HepG2 (cell line): ENCODE data around the gene HOXD9. TPM values are rescaled to one million over a fixed set of nuclear protein-coding genes. Genes with fewer than 3 reads are reported as not detected.

Experiments
- DNMT3B ChIP-seq: conservative IDR thresholded peaks from 2 replicates; pipeline ENCODE4 v1.6.1; 2016; ENCODE audit warnings: missing biosample characterization, control low read depth
- FIP1L1 ChIP-seq: fragments of 200-400 bp; formaldehyde crosslinking; IDR thresholded peaks from 2 replicates; pipeline ENCODE4 v1.6.1; 2018; ENCODE audit warnings: low read depth, mild to moderate bottlenecking, low read length, moderate library complexity, borderline replicate concordance; ENCODE audit not compliant: insufficient read depth
- GABPB1 ChIP-seq: IDR thresholded peaks from 2 replicates; pipeline ENCODE4 v1.6.1; 2016; ENCODE audit warnings: mild to moderate bottlenecking, missing genetic modification reagents, moderate library complexity, missing compliant biosample characterization
- RXRA ChIP-seq: sonication (generic); formaldehyde crosslinking; IDR thresholded peaks from 2 replicates; pipeline ENCODE4 v1.5.1; 2020; ENCODE audit warnings: missing genetic modification reagents
- SRY ChIP-seq: sonication (generic); formaldehyde crosslinking; IDR thresholded peaks from 2 replicates; pipeline ENCODE4 v1.8.0; 2022; ENCODE audit warnings: mild to moderate bottlenecking, missing genetic modification reagents
- TBP ChIP-seq: sonication (generic); formaldehyde crosslinking; IDR thresholded peaks from 2 replicates; pipeline ENCODE4 v1.5.0; 2020; ENCODE audit warnings: missing genetic modification reagents
- THAP8 ChIP-seq: sonication (generic); formaldehyde crosslinking; IDR thresholded peaks from 2 replicates; pipeline ENCODE4 v1.5.1; 2020; ENCODE audit warnings: missing genetic modification reagents, mild to moderate bottlenecking, borderline replicate concordance
- ZNF280D ChIP-seq: sonication (generic); formaldehyde crosslinking; IDR thresholded peaks from 2 replicates; pipeline ENCODE4 v1.5.1; 2020; ENCODE audit warnings: mild to moderate bottlenecking, missing genetic modification reagents
- ZNF687 ChIP-seq: sonication (generic); formaldehyde crosslinking; IDR thresholded peaks from 2 replicates; pipeline ENCODE4 v1.5.1; 2020; ENCODE audit warnings: mild to moderate bottlenecking, missing genetic modification reagents, moderate library complexity
- ZNF781 ChIP-seq: sonication (generic); formaldehyde crosslinking; IDR thresholded peaks from 2 replicates; pipeline ENCODE4 v1.5.1; 2020; ENCODE audit warnings: borderline replicate concordance, mild to moderate bottlenecking, missing genetic modification reagents; ENCODE audit errors: not compliant biosample characterization
- polyA plus RNA-seq, 8 experiments: library from polyadenylated mRNA; depleted of rRNA in 3 of 8; stranded (reverse) in 7 of 8; unstranded in 1 of 8; fragments of >200 nt; fragmentation: Illumina TruSeq in 4 of 8; extraction: Trizol in 4 of 8; gene quantifications; 2 replicates each; pipeline versions ENCODE4 v1.2.1 to v1.2.3, GENCODE V29; 2011 to 2016; ENCODE audit warnings: low read depth in 4 of 8, missing spikeins in 1 of 8, mixed read lengths in 1 of 8; ENCODE audit not compliant: insufficient read depth in 1 of 8
- total RNA-seq, 5 experiments: library from RNA; depleted of rRNA; stranded (reverse); fragments of >200 nt; fragmentation: Illumina TruSeq; extraction: Trizol; gene quantifications; 2 replicates each; pipeline ENCODE4 v1.2.3, GENCODE V29; 2016; ENCODE audit warnings: low read depth in 1 of 5
- TF ChIP-seq, protein P1 (sequence below): sonication (generic); formaldehyde crosslinking; IDR thresholded peaks from 2 replicates; pipeline ENCODE4 v1.8.1; 2023; ENCODE audit warnings: mild to moderate bottlenecking, missing genetic modification reagents
- TF ChIP-seq, protein P2 (sequence below): sonication (generic); formaldehyde crosslinking; IDR thresholded peaks from 2 replicates; pipeline ENCODE4 v1.4.0; 2020; ENCODE audit warnings: missing genetic modification reagents
- TF ChIP-seq, protein P3 (sequence below): sonication (generic); formaldehyde crosslinking; IDR thresholded peaks from 2 replicates; pipeline ENCODE4 v1.4.0; 2020; ENCODE audit warnings: missing genetic modification reagents

The HOXD9 gene
- total and polyA plus RNA-seq, 2 of the 13 experiments (the other 11 are each of a cell fraction or from before 2014, with no cell fraction given), result not detected

- TF ChIP-seq, protein P1, sequence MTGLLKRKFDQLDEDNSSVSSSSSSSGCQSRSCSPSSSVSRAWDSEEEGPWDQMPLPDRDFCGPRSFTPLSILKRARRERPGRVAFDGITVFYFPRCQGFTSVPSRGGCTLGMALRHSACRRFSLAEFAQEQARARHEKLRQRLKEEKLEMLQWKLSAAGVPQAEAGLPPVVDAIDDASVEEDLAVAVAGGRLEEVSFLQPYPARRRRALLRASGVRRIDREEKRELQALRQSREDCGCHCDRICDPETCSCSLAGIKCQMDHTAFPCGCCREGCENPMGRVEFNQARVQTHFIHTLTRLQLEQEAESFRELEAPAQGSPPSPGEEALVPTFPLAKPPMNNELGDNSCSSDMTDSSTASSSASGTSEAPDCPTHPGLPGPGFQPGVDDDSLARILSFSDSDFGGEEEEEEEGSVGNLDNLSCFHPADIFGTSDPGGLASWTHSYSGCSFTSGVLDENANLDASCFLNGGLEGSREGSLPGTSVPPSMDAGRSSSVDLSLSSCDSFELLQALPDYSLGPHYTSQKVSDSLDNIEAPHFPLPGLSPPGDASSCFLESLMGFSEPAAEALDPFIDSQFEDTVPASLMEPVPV (CRISPR knock-in tag), result 0 out of 2 replicates have a peak, but pooled peaks have one; percentile 60
- TF ChIP-seq ZNF687 (CRISPR knock-in tag) (peak; percentile 71), RXRA (CRISPR knock-in tag) (0 out of 2 replicates have a peak, but pooled peaks have one; percentile 14), THAP8 (0 out of 2 replicates have a peak, but pooled peaks have one; percentile 62), SRY (CRISPR knock-in tag) (peak; percentile 82; the same call in 1 of the 2 replicates), GABPB1 (CRISPR knock-in tag) (peak; percentile 49; the same call in 1 of the 2 replicates), TBP (CRISPR knock-in tag) (no peak), ZNF280D (CRISPR knock-in tag) (no peak), ZNF781 (CRISPR knock-in tag) (peak; percentile 10), FIP1L1 (no peak), DNMT3B (no peak)
- TF ChIP-seq, protein P2, sequence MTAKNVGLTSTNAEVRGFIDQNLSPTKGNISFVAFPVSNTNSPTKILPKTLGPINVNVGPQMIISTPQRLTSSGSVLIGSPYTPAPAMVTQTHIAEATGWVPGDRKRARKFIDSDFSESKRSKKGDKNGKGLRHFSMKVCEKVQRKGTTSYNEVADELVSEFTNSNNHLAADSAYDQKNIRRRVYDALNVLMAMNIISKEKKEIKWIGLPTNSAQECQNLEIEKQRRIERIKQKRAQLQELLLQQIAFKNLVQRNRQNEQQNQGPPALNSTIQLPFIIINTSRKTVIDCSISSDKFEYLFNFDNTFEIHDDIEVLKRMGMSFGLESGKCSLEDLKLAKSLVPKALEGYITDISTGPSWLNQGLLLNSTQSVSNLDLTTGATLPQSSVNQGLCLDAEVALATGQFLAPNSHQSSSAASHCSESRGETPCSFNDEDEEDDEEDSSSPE (CRISPR knock-in tag), result 0 out of 2 replicates have a peak, but pooled peaks have one; percentile 20
- TF ChIP-seq, protein P3, sequence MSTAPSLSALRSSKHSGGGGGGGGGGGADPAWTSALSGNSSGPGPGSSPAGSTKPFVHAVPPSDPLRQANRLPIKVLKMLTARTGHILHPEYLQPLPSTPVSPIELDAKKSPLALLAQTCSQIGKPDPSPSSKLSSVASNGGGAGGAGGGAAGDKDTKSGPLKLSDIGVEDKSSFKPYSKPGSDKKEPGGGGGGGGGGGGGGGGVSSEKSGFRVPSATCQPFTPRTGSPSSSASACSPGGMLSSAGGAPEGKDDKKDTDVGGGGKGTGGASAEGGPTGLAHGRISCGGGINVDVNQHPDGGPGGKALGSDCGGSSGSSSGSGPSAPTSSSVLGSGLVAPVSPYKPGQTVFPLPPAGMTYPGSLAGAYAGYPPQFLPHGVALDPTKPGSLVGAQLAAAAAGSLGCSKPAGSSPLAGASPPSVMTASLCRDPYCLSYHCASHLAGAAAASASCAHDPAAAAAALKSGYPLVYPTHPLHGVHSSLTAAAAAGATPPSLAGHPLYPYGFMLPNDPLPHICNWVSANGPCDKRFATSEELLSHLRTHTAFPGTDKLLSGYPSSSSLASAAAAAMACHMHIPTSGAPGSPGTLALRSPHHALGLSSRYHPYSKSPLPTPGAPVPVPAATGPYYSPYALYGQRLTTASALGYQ (CRISPR knock-in tag), result no peak
Measured at GRCh38 chr2:176159663-176160250, 37.2 kb downstream of the HOXD9 start (continued).
